ENCODE data around the gene TTC39A.

The TTC39A gene

GRCh38 chr1:51270751-51271150 is 59.6 kb downstream of the TTC39A start:
- no peaks in the 10 kb centered on the region for H3K9me2 ChIP-seq (replicated peaks; ENCODE audit: insufficient read depth, low read length)
- no peaks in the 10 kb centered on the region for H4K20me1 ChIP-seq (ENCODE audit: low read depth, low read length)
- no peak overlapping the region for H3K4me3 ChIP-seq (ENCODE audit: insufficient read depth, low read length, poor library complexity, severe bottlenecking)
- no peak overlapping the region for H3K4me2 ChIP-seq (ENCODE audit: low read depth, low read length, poor library complexity, severe bottlenecking)
- H3K27me3 ChIP-seq (ENCODE audit: low read length), result no peaks in the 10 kb centered on the region
- no peaks in the 10 kb centered on the region for H3K79me2 ChIP-seq (ENCODE audit: insufficient read depth, low read length)
- H3K9me3 ChIP-seq (ENCODE audit: insufficient read depth, low read length), result no peaks in the 10 kb centered on the region
- H2AFZ ChIP-seq (ENCODE audit: low read depth, low read length, severe bottlenecking), result no peak overlapping the region
- TF ChIP-seq EZH2phosphoT487 (conservative IDR thresholded peaks at IDR 0.05; ENCODE audit: low read length) (no peak), CTCF (IDR thresholded peaks at IDR 0.05; ENCODE audit: insufficient read depth, low read length, poor library complexity, severe bottlenecking) (no peak)
- H3F3A ChIP-seq (ENCODE audit: insufficient read depth), result no peaks in the 10 kb centered on the region
- H3K36me3 ChIP-seq (ENCODE audit: low read length), result no peaks in the 10 kb centered on the region
- no peak overlapping the region for H3K9ac ChIP-seq (ENCODE audit: low read length)
- no peak overlapping the region for H3K27ac ChIP-seq (ENCODE audit: low read depth, low read length)

- TF ChIP-seq CTCF (IDR thresholded peaks at IDR 0.05; ENCODE audit: insufficient read depth, low read length, poor library complexity, severe bottlenecking) (no peak), EZH2phosphoT487 (conservative IDR thresholded peaks at IDR 0.05; ENCODE audit: low read length) (no peak)
- Histone ChIP-seq H4K20me1 (ENCODE audit: low read depth, low read length) (no peaks in the 10 kb centered on the region), H3K79me2 (ENCODE audit: insufficient read depth, low read length) (no peaks in the 10 kb centered on the region), H3K36me3 (ENCODE audit: low read length) (no peaks in the 10 kb centered on the region), H3K9ac (ENCODE audit: low read length) (no peak overlapping the region), H3K4me2 (ENCODE audit: low read depth, low read length, poor library complexity, severe bottlenecking) (no peak overlapping the region), H3K27ac (ENCODE audit: low read depth, low read length) (no peak overlapping the region), H2AFZ (ENCODE audit: low read depth, low read length, severe bottlenecking) (no peak overlapping the region), H3F3A (ENCODE audit: insufficient read depth) (no peaks in the 10 kb centered on the region), H3K9me3 (ENCODE audit: insufficient read depth, low read length) (no peaks in the 10 kb centered on the region), H3K9me2 (replicated peaks; ENCODE audit: insufficient read depth, low read length) (no peaks in the 10 kb centered on the region), H3K4me3 (ENCODE audit: insufficient read depth, low read length, poor library complexity, severe bottlenecking) (no peak overlapping the region), H3K27me3 (ENCODE audit: low read length) (no peaks in the 10 kb centered on the region)
Observed at GRCh38 chr1:51268634-51269033, 61.7 kb downstream of the TTC39A start.

GRCh38 chr1:51266791-51267190 is 63.6 kb downstream of the TTC39A start:
- Histone ChIP-seq H3K79me2 (ENCODE audit: insufficient read depth, low read length) (no peaks in the 10 kb centered on the region), H3K27me3 (ENCODE audit: low read length) (no peaks in the 10 kb centered on the region), H3K9ac (ENCODE audit: low read length) (no peak overlapping the region), H3K4me3 (ENCODE audit: insufficient read depth, low read length, poor library complexity, severe bottlenecking) (no peak overlapping the region), H2AFZ (ENCODE audit: low read depth, low read length, severe bottlenecking) (no peak overlapping the region), H3K9me3 (ENCODE audit: insufficient read depth, low read length) (no peaks in the 10 kb centered on the region), H3K36me3 (ENCODE audit: low read length) (no peaks in the 10 kb centered on the region), H3F3A (ENCODE audit: insufficient read depth) (no peaks in the 10 kb centered on the region), H3K9me2 (replicated peaks; ENCODE audit: insufficient read depth, low read length) (no peaks in the 10 kb centered on the region), H3K4me2 (ENCODE audit: low read depth, low read length, poor library complexity, severe bottlenecking) (no peak overlapping the region), H4K20me1 (ENCODE audit: low read depth, low read length) (no peaks in the 10 kb centered on the region), H3K27ac (ENCODE audit: low read depth, low read length) (no peak overlapping the region)
- TF ChIP-seq CTCF (IDR thresholded peaks at IDR 0.05; ENCODE audit: insufficient read depth, low read length, poor library complexity, severe bottlenecking) (no peak), EZH2phosphoT487 (conservative IDR thresholded peaks at IDR 0.05; ENCODE audit: low read length) (no peak)
